ENCODE results near the gene ARHGDIA. TPM values are rescaled to one million over a fixed set of nuclear protein-coding genes. Genes with fewer than 3 reads are reported as not detected.

The ARHGDIA gene
- total RNA-seq, 4 donors from 2014 or later: 157 to 202 (median 180) TPM

DNA sequence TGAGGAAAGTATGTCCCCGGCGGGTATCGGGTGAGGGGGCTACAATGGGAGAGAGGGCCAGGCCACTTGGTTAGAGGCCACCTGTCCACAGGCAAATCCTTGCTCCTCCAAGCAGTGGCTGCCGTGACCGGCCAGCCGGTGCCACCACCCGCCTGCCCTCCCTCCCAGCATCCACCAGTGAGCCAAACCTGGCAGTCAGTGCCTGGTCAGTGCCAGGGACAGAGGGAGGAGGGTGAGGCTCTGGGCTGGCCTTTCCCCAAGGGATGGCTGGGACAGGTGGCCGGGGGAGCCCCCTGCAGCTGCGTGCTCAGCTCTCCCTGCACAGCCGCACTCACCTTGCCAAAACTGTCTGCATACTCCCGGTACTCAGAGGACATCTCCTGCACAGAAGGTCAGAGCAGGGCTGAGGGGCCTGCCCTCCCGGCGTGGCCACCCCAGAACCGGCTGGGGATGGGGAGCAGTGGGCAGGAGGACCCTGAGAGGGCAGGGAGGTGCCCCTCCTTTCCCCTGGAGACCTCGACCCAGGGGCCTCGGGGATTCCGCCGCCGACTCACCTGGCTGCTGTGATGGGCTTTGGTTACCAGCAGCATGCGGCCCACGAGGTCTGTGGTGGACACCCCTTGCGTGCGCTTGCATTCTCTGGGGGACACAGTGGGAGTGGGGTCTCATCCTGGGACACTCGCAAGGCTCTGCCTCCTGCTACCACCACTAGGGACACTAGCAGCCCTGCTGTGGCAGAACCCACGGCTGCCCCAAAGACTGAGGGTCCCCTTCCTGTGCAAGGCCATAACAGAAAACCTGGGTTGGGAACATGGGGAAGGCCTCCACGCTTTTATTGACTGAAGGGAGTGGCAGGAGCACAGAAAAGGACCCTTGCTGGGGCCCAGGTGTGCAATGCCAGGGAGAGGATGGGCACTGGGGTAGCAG, 36.3 kb upstream of the ARHGDIA start:
- TF ChIP-seq EP300 (IDR thresholded peaks at IDR 0.05) (no peak), POLR2AphosphoS5 (IDR thresholded peaks at IDR 0.05) (no peak), POLR2A (IDR thresholded peaks at IDR 0.05) (no peak)
- TF ChIP-seq, protein P1, sequence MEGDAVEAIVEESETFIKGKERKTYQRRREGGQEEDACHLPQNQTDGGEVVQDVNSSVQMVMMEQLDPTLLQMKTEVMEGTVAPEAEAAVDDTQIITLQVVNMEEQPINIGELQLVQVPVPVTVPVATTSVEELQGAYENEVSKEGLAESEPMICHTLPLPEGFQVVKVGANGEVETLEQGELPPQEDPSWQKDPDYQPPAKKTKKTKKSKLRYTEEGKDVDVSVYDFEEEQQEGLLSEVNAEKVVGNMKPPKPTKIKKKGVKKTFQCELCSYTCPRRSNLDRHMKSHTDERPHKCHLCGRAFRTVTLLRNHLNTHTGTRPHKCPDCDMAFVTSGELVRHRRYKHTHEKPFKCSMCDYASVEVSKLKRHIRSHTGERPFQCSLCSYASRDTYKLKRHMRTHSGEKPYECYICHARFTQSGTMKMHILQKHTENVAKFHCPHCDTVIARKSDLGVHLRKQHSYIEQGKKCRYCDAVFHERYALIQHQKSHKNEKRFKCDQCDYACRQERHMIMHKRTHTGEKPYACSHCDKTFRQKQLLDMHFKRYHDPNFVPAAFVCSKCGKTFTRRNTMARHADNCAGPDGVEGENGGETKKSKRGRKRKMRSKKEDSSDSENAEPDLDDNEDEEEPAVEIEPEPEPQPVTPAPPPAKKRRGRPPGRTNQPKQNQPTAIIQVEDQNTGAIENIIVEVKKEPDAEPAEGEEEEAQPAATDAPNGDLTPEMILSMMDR (IDR thresholded peaks at IDR 0.05): no peak
- Histone ChIP-seq H3K9me3 (no peaks in the 10 kb centered on the region), H3K4me1 (peaks cover 30% of the 10 kb centered on the region), H3K4me3 (no peak overlapping the region), H3K27ac (no peak overlapping the region), H3K27me3 (no peaks in the 10 kb centered on the region), H3K36me3 (peaks cover 41% of the 10 kb centered on the region)
- 97% methylated on average over 18 of the region's 26 CpGs for WGBS
- no peak for DNase-seq (ENCODE audit: low spot score in 2 of 2)

DNA sequence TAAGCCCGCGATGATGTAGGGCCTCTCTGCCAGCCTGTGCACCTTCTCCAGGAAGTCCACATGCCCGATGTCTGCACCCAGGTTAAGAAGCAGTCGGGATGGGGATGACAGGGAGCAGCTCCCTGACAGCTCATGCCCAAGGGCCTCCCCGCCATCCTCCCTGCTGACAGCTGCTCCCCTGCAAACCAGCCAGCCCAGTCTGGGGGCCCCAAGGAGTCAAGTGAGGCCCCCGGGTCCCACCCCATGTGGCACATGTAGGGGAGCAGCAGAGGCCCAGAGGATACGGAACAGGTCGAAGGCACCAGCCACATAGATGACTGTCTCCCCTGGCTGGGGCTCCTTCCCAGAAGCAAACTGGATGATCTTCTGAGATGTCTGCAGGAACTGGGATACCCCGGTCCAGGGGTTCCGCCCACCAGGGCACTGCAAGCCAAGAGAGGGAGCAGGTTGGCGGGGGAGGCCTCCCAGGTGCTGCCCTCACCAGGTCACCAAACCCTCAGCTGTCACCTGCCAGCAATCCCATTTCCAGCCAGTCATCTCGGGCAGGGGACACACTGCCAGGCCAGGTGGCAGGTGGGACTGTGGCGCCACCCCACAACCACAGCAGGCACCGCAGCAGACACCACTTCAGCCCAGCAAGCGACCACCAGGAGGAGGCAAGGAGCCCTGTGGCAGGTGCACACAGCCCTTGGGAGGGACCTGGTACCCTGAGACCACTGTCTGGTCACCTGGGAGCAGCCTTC, 35.5 kb upstream of the ARHGDIA start:
- Histone ChIP-seq H3K9me3 (no peaks in the 10 kb centered on the region), H3K4me1 (peaks cover 30% of the 10 kb centered on the region), H3K27me3 (no peaks in the 10 kb centered on the region), H3K27ac (no peak overlapping the region), H3K36me3 (peaks cover 37% of the 10 kb centered on the region), H3K4me3 (no peak overlapping the region)
- TF ChIP-seq POLR2AphosphoS5 (IDR thresholded peaks at IDR 0.05): no peak
- no peak for TF ChIP-seq EP300 (IDR thresholded peaks at IDR 0.05)
- TF ChIP-seq, protein P1 (IDR thresholded peaks at IDR 0.05): no peak
- no peak for TF ChIP-seq POLR2A (IDR thresholded peaks at IDR 0.05)
- no peak for DNase-seq (ENCODE audit: low spot score in 2 of 2)
- WGBS: 100% methylated on average over 2 of the region's 15 CpGs

DNA sequence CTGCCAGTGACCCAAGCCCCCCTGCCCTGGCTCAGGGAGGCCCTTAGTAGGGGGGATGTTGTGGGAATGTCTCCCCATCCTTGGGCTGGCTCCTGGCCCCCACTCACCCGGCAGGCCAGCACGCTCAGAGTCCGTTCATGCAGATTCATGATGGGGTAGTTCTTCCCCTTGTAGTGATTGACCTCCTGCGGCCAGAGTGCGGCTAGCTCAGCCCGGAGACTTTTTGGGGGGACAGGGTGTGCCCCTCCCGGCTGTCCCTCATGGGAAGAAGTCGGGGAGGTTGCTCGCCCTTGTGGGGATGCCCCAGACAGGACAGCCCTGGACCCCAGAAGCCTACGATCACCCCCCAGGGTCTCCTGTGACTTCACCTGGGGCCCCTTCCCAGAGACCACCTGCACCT, 34.9 kb upstream of the ARHGDIA start:
- no peak overlapping the region for H3K4me3 ChIP-seq
- no CpG with 5 or more reads among the region's 10 CpGs for WGBS
- H3K4me1 ChIP-seq: peaks cover 31% of the 10 kb centered on the region
- no peak for DNase-seq (ENCODE audit: low spot score in 2 of 2)
- TF ChIP-seq POLR2AphosphoS5 (IDR thresholded peaks at IDR 0.05): no peak
- no peak for TF ChIP-seq EP300 (IDR thresholded peaks at IDR 0.05)
- TF ChIP-seq, protein P1 (IDR thresholded peaks at IDR 0.05): no peak
- no peak for TF ChIP-seq POLR2A (IDR thresholded peaks at IDR 0.05)
- no peaks in the 10 kb centered on the region for H3K9me3 ChIP-seq
- H3K27me3 ChIP-seq: no peaks in the 10 kb centered on the region
- H3K36me3 ChIP-seq: peaks cover 37% of the 10 kb centered on the region
- no peak overlapping the region for H3K27ac ChIP-seq

DNA sequence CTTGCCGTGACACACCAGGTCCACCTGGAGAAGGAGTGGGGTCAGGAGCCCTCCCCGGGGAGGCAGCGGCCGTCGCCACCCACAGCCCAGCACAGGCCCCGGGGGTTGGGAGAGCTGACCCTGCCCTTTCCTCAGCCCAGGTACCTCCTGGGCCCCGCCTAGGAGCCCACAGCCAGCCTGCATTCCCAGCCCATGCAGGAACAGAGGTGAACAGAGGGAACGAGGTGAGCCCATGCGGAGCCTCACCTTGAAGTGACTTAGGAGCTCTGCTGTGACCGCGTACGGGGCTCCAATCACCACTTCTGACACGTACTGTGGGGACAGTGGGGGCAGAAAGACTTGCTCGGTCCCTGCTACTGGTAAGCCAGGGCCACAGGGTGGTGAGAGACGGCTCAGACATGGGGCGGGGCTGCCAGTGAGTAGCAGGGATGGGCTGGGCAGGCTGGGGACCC, 34.3 kb upstream of the ARHGDIA start:
- peaks cover 38% of the 10 kb centered on the region for H3K36me3 ChIP-seq
- H3K4me1 ChIP-seq: peaks cover 27% of the 10 kb centered on the region
- 92% methylated on average over 5 of the region's 16 CpGs for WGBS

More for the DNA sequence above, 34.3 kb upstream of the ARHGDIA start:
- DNase-seq (ENCODE audit: low spot score in 2 of 2): no peak
- Histone ChIP-seq H3K9me3 (no peaks in the 10 kb centered on the region), H3K27ac (no peak overlapping the region), H3K27me3 (no peaks in the 10 kb centered on the region), H3K4me3 (no peak overlapping the region)
- TF ChIP-seq, protein P1 (IDR thresholded peaks at IDR 0.05): no peak
- TF ChIP-seq POLR2AphosphoS5 (IDR thresholded peaks at IDR 0.05): no peak
- no peak for TF ChIP-seq EP300 (IDR thresholded peaks at IDR 0.05)
- no peak for TF ChIP-seq POLR2A (IDR thresholded peaks at IDR 0.05)
